Keratinocyte (primary cell): Measurements from ENCODE around the gene ATL3.

Source experiments
- EZH2 ChIP-seq: IDR thresholded peaks from one replicate; pipeline ENCODE4 v1.6.1; 2012; ENCODE audit warnings: inconsistent platforms, mild to moderate bottlenecking, low read length, moderate library complexity
- TF ChIP-seq, protein P1 (sequence below), 3 experiments: IDR thresholded peaks in 1 of 3; conservative IDR thresholded peaks in 1 of 3; optimal IDR thresholded peaks in 1 of 3; 2 replicates in 2 of 3; 3 replicates in 1 of 3; pipeline versions ENCODE3 to v1.5.1; 2011; ENCODE audit warnings: low read length in 3 of 3, mild to moderate bottlenecking in 3 of 3, moderate library complexity in 2 of 3, control low read depth in 1 of 3, inconsistent platforms in 1 of 3; ENCODE audit not compliant: insufficient read depth in 2 of 3; ENCODE audit errors: extremely low read depth in 1 of 3

DNA sequence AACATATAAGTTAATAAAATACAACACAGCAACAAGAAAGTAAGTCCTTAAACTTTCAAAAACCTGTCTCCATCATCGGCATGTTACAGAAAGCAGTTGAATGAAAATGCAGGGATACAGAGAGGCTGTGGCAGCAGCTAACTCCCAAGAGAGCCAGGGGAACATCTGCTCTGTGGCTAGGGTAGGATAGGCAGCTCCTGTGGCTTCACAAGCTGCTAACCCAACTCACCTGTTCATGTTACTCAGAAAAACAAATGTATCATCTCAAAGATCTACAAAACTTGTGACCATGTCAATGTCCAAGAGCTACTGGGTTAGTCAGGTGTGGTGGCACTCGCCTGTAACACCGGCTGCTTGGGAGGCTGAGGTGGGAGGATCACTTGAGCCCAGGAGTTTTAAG is 41.8 kb downstream of the ATL3 start:
- TF ChIP-seq, protein P1, sequence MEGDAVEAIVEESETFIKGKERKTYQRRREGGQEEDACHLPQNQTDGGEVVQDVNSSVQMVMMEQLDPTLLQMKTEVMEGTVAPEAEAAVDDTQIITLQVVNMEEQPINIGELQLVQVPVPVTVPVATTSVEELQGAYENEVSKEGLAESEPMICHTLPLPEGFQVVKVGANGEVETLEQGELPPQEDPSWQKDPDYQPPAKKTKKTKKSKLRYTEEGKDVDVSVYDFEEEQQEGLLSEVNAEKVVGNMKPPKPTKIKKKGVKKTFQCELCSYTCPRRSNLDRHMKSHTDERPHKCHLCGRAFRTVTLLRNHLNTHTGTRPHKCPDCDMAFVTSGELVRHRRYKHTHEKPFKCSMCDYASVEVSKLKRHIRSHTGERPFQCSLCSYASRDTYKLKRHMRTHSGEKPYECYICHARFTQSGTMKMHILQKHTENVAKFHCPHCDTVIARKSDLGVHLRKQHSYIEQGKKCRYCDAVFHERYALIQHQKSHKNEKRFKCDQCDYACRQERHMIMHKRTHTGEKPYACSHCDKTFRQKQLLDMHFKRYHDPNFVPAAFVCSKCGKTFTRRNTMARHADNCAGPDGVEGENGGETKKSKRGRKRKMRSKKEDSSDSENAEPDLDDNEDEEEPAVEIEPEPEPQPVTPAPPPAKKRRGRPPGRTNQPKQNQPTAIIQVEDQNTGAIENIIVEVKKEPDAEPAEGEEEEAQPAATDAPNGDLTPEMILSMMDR (optimal IDR thresholded peaks at IDR 0.05 in 1 of 3, IDR thresholded peaks at IDR 0.05 in 1 of 3, conservative IDR thresholded peaks at IDR 0.05 in 1 of 3; ENCODE audit: extremely low read depth in 1 of 3, insufficient read depth in 2 of 3, low read length in 3 of 3): no peak
- no peak for TF ChIP-seq EZH2
